ENCODE results near the gene FAT4.

FAT4 gene

GRCh38 chr4:125314676-125315575 lies at the start of gene FAT4:
Gene FAT4, plus strand, starts transcription at chr4:125314955. Its CDS starts 1,457 bp downstream, at chr4:125316412.
- peak; percentile 97 for DNase-seq (ENCODE audit: low read depth in 2 of 2)

GRCh38 chr4:125265846-125266245 lies 48.9 kb upstream of the FAT4 start:
- DNase-seq (ENCODE audit: low read depth in 2 of 2), result no peak

GRCh38 chr4:125266901-125267604 lies 47.7 kb upstream of the FAT4 start:
- DNase-seq (ENCODE audit: low read depth in 2 of 2), result peak; percentile 70 to 75

- no peak for DNase-seq (ENCODE audit: low read depth in 2 of 2)
Observed at GRCh38 chr4:125267630-125268029, 47.1 kb upstream of the FAT4 start.

GRCh38 chr4:125268068-125268755 lies 46.5 kb upstream of the FAT4 start:
- DNase-seq (ENCODE audit: low read depth in 2 of 2), result no peak

GRCh38 chr4:125276811-125277210 lies 37.9 kb upstream of the FAT4 start:
- DNase-seq (ENCODE audit: low read depth in 2 of 2), result no peak

- no peak for DNase-seq (ENCODE audit: low read depth in 2 of 2)
Observed at GRCh38 chr4:125277790-125278189, 37.0 kb upstream of the FAT4 start.

- no peak for DNase-seq (ENCODE audit: low read depth in 2 of 2)
Observed at GRCh38 chr4:125280892-125281403, 33.8 kb upstream of the FAT4 start.

- DNase-seq (ENCODE audit: low read depth in 2 of 2), result peak in 1 of 2 experiments; percentile 9
Observed at GRCh38 chr4:125283707-125284279, 31.0 kb upstream of the FAT4 start.

GRCh38 chr4:125297116-125297515 lies 17.6 kb upstream of the FAT4 start:
- no peak for DNase-seq (ENCODE audit: low read depth in 2 of 2)

- DNase-seq (ENCODE audit: low read depth in 2 of 2), result no peak
Observed at GRCh38 chr4:125303058-125303457, 11.7 kb upstream of the FAT4 start.

- no peak for DNase-seq (ENCODE audit: low read depth in 2 of 2)
Observed at GRCh38 chr4:125303821-125304220, 10.9 kb upstream of the FAT4 start.

GRCh38 chr4:125306112-125306511 lies 8.6 kb upstream of the FAT4 start:
- no peak for DNase-seq (ENCODE audit: low read depth in 2 of 2)

- DNase-seq (ENCODE audit: low read depth in 2 of 2), result no peak
Observed at GRCh38 chr4:125306533-125306932, 8.2 kb upstream of the FAT4 start.

GRCh38 chr4:125311503-125311902 lies 3.3 kb upstream of the FAT4 start:
- no peak for DNase-seq (ENCODE audit: low read depth in 2 of 2)

GRCh38 chr4:125313497-125313896 lies 1.3 kb upstream of the FAT4 start:
- peak; percentile 84 for DNase-seq (ENCODE audit: low read depth in 2 of 2)

GRCh38 chr4:125313989-125314667 lies 627 bp upstream of the FAT4 start:
- DNase-seq (ENCODE audit: low read depth in 2 of 2), result no peak

GRCh38 chr4:125315576-125316400 lies 1.0 kb downstream of the FAT4 start:
- DNase-seq (ENCODE audit: low read depth in 2 of 2), result no peak

GRCh38 chr4:125316401-125316790 lies 1.6 kb downstream of the FAT4 start:
- DNase-seq (ENCODE audit: low read depth in 2 of 2), result no peak

GRCh38 chr4:125316791-125317524 lies 2.2 kb downstream of the FAT4 start:
- no peak for DNase-seq (ENCODE audit: low read depth in 2 of 2)

Data from fibroblast of skin of left biceps (primary cell).